Activated gamma-delta T cell treated with anti-CD3 and anti-CD28 coated beads, Interleukin-2, amount 50 U/mL, for 16 hours (primary cell): ENCODE results near the gene CHAC1.

Source experiments
- DNase-seq: peaks from one replicate; pipeline ENCODE4 v3.0.0-alpha.2; 2020; ENCODE audit warnings: low read depth

The CHAC1 gene

GRCh38 chr15:40925495-40925862 is 27.8 kb upstream of the CHAC1 start:
- DNase-seq: no peak

GRCh38 chr15:40925863-40926658 is 27.2 kb upstream of the CHAC1 start:
- no peak for DNase-seq

- DNase-seq: no peak
Observed at GRCh38 chr15:40926659-40927494, 26.4 kb upstream of the CHAC1 start.

GRCh38 chr15:40927495-40927872 is 25.8 kb upstream of the CHAC1 start:
- no peak for DNase-seq

GRCh38 chr15:40927873-40928806 is 25.1 kb upstream of the CHAC1 start:
- no peak for DNase-seq

GRCh38 chr15:40928821-40929659 is 24.2 kb upstream of the CHAC1 start, which contains the start of gene DLL4:
TSS of gene DLL4 (plus strand) at chr15:40929340. CDS start at chr15:40929669, 329 bp downstream.
- DNase-seq: no peak

GRCh38 chr15:40929660-40930429 is 23.4 kb upstream of the CHAC1 start:
- no peak for DNase-seq

GRCh38 chr15:40930430-40931299 is 22.6 kb upstream of the CHAC1 start:
- no peak for DNase-seq

GRCh38 chr15:40931300-40932142 is 21.8 kb upstream of the CHAC1 start:
- no peak for DNase-seq

- DNase-seq: no peak
Observed at GRCh38 chr15:40932156-40932555, 21.1 kb upstream of the CHAC1 start.

- DNase-seq: no peak
Observed at GRCh38 chr15:40932649-40933516, 20.4 kb upstream of the CHAC1 start.

- DNase-seq: no peak
Observed at GRCh38 chr15:40933517-40933902, 19.8 kb upstream of the CHAC1 start.

GRCh38 chr15:40934457-40934856 is 18.8 kb upstream of the CHAC1 start:
- DNase-seq: no peak

GRCh38 chr15:40936234-40936708 is 17.0 kb upstream of the CHAC1 start:
- no peak for DNase-seq

GRCh38 chr15:40936709-40937666 is 16.3 kb upstream of the CHAC1 start:
- no peak for DNase-seq
